Measurements from ENCODE around the gene ERVK3-1.
A peak's percentile ranks its signal among the peaks of the same experiment; 100 is the strongest.
"Not testable (repeated sequence)": the region's sequence is repeated elsewhere in the genome, so short reads cannot be mapped to it uniquely, and the experiment has no call there.

Gene ERVK3-1

DNA sequence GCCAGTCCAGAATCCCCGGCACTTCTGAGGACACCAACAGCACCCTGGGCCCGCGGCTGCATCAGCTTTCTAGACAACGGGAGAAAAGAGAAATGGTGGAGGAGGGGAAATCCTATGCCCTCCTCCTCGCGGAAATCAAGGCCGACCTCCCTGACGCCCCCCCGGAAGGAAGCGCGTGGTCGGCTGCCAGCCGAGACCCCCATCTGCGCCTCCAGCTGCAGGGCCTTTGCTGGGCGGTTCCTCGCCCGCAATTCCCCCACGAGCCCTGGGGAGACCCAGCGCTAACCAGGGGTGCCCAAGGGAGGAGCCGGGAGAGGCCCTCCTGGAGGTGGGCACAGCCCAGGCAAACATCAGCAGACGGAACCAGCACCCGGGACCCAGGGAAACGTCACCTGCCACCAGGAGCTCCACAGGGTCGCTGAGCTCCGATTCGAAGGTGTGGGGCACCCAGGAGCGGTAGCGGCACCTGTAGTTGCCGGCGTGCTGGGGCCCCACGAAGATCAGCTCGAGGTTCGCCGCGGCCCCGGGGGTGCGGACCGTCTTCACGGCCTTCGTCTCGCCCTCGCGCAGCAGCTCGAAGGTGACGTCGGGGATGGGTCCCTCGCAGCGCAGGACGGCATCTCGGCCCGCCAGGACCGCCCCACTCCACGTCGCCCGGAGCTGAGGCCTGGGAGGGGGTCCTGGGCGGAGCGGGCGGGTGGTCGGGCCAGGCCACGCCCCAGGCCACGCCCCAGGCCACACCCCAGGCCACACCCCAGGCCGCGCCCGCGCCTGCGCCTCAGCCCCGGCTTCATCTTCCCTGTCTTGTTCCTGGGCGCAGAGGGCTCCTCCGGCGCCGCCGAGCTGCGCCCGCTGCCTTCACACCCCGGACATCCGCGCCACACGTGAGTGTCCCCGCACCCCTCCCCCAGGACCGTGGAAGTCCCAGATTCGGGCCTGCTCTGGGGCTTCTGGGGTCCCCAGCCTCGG, 42.1 kb downstream of the ERVK3-1 start:
- DNase-seq, result peak; percentile 82 to 83

DNA sequence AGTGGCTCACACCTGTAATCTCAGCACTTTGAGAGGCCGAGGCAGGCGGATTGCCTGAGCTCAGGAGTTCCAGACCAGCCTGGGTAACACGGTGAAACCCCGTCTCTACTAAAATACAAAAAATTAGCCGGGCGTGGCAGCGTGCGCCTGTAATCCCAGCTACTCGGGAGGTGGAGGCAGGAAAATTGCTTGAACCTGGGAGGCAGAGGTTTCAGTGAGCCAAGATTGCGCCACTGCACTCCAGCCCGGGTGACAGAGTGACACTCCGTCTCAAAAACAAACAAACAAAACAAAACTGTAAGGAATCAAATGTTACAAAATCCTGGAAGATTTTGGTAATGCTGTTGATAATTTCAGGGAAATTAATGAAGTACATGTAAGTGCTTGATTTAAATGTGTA, 42.9 kb downstream of the ERVK3-1 start:
- not testable (repeated sequence) for DNase-seq

GRCh38 chr19:58349590-58349989, 44.4 kb downstream of the ERVK3-1 start:
- DNase-seq, result no peak

- no peak for DNase-seq
Measured at GRCh38 chr19:58350001-58350861, 45.1 kb downstream of the ERVK3-1 start.

- DNase-seq, result no peak
Measured at GRCh38 chr19:58350871-58351557, 45.8 kb downstream of the ERVK3-1 start.

GRCh38 chr19:58351558-58351878, 46.3 kb downstream of the ERVK3-1 start:
- DNase-seq, result no peak

DNA sequence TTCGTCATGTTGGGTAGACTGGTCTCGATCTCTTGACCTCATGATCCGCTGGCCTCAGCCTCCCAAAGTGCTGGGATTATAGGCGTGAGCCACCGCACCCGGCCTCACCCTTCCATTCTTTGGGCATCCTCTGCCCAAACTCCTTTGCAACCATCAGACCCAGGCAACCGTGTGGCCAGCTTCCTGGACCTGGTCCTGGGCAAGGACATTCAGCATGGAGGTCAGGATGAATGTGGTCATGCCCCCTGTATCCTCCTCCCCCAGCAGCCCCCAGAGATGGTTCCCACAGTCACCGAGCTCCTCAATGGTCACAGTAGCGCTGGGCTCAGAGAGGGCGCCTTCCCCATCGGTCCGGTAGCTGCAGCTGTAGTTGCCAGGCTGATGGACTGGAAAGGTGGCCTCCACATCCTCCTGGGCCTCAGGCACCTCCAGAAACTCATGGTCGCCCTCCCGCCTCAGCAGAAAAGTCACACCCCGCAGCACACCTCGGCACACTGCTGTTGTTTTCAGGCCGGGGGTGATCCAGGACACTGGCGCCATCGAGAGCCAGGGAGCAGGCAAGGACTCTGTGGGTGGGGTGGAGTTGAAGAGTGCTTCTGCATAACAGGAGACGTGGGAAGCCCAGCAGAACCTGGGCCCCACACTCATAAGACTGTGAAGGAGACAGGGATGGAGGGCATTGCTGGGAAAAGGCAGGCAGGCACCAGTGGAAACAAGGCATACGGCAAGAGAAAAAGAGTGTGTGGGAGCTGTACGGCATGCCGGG, 47.0 kb downstream of the ERVK3-1 start:
- no peak for DNase-seq

DNA sequence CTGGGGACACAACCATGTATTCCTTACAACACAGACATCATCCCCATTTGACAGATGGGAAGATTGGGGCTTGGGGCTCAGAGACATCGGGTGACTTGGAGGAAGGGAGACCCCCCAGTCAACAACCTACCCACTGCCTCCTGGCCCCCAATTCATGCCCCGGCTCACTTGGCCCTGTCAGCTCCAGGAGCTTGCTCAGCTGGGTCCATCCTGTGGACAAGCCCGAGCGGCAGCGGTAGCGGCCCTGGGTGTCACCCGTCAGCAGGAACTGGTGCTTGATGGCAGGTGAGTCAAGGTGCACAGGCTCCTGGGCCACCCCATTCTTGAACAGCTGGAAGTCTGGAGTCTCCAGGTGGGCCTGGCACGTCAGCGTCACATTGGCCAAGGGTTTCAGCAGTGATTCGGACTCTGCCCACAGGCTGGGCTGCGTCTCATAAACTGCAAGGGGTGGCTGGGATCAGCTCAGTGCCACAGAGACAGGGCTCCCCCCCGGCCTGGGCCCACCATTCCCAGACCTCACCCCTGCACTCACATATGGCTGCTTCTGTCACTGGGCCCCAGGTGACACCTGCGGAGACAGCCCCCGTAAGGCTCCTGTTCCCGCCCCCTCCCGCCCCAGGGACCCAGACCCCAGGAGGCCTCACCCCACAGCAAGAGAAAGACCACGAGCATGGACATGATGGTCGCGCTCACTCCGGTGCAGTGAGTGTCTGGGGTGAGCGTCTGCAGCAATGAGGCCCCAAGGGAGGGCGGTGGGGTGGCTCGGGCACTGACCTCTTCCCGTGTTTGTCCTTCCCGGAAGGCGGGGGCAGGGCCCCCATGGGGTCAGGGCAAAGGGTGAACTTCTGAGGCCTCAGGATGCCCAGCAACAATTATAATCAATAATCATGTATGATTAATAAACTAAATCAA, 47.8 kb downstream of the ERVK3-1 start, which contains the start of gene A1BG:
Gene A1BG, minus strand, starts transcription at position 733 of the 912 bp plus-strand sequence. Its CDS starts 55 bp downstream, at position 678.
- no peak for DNase-seq

DNA sequence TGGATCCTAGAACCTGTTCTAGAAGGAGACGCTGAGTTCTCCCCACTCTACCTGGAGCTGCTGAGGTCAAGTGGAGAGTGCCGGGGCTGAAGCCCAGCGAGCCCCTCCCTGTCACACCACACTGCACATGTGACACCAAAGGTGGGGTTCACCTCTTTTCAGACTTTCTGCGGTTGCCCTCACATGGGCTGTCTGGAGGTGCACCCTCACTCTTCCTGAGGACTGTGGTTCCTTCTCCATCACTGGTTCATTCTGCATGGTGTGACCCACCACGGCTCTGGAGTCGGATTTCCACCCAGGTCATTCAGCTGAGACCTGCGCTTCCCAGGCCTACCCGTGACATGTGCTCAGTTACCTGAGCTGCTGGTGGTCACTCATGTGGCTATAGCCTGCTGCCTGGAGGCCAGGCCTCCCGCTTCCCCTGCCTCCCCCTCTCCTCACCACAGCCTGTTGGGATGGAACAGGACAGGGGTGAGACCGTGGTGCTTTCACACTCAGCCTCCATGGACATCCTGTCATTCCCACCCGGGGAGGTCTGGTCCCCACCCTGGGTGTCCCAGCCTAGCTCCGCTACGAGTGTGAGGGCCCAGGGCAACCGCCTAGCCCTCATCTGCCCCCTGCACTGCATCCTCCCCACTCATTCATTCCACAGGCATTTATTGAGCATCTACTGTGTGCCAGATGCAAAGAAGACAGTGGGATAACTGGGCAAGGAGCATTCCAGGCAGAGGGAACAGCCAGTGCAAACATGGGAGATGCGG, 48.7 kb downstream of the ERVK3-1 start:
- no peak for DNase-seq

DNA sequence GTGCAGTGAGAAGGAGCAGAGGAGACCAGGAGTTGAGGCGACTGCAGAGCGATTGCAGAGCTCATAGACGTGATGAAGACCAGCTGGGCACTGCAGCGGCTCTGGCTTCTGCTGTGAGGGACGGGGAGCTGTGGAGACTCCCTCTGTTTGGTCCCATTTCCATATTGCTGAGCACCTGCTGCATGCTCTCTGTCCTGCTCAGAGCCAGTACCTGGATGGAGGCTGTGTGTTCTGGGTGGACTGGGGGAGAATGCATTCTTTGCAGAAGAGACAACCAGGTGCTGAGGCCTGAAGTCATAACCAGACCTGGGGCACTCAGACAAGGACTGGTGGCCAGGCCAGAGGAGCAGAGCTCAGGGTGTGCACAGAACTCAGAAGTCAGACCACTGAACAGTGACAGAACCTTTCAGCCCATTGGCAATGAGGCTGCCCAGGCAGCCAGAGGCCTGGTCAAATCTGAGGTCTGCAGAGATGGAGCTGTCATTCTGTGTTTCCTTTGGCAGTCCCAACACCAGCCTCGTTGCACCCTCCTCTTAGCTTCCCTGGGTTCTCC, 49.4 kb downstream of the ERVK3-1 start:
- no peak for DNase-seq

DNA sequence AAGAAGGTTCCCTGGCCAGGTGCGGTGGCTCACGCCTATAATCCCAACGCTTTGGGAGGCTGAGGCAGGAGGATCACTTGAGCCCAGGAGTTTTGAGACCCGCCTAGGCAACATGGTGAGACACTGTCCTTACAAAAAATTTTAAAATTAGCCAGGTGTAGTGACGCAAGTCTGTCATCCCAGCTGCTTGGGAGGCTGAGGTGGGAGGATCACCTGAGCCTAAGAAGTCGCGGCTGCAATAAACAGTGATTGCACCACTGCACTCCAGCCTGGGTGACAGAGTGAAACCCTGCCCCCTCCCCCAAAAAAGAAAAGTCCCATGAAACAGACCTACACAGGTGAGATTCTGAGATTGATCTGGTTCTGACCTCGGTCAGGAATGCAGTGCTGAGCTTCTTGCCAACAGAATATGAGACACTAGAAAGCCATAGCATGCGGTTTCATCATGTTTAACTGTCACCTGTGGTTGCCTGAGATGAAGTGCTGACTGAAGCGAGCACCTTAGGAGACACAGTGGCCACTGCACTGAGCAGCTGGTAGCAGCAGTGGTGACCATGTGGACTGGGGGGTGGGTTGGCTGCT, 50.1 kb downstream of the ERVK3-1 start:
- DNase-seq, result no peak

DNA sequence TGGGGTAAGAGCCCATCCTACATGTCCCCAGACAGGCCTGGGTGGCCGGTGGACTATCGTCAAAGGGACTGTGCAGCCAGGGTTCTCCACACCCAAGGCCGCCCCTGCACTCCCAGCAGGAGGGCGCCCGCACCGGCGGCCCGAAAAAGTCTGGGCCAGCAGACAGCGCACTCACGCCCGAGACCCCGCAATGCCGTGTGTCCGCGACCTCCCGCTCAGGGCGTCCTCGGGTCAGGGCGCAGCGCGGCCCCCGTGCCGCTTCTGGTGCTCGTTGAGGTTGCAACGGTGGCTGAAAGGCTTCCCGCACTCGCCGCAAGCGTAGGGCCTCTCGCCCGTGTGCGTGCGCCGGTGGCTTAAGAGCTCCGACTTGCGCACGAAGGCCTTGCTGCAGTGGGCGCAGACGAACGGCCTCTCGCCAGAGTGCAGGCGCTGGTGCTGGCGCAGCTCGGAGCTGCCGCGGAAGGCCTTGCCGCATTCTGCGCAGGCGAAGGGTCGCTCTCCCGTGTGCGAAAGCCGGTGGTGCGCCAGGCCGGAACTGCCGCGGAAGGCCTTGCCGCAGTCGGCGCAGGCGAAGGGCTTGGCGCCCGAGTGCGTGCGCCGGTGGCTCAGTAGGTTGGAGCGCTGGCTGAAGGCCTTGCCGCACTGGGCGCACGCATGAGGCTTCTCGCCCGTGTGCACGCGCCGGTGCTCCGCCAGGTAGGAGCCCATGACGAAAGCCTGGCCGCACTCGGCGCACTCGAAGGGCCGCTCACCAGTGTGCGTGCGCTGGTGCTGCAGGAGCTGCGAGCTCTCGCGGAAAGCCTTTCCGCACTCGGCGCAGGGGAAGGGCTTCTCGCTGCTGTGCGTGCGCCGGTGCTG, 51.0 kb downstream of the ERVK3-1 start:
- DNase-seq, result peak; percentile 47 to 65

DNA sequence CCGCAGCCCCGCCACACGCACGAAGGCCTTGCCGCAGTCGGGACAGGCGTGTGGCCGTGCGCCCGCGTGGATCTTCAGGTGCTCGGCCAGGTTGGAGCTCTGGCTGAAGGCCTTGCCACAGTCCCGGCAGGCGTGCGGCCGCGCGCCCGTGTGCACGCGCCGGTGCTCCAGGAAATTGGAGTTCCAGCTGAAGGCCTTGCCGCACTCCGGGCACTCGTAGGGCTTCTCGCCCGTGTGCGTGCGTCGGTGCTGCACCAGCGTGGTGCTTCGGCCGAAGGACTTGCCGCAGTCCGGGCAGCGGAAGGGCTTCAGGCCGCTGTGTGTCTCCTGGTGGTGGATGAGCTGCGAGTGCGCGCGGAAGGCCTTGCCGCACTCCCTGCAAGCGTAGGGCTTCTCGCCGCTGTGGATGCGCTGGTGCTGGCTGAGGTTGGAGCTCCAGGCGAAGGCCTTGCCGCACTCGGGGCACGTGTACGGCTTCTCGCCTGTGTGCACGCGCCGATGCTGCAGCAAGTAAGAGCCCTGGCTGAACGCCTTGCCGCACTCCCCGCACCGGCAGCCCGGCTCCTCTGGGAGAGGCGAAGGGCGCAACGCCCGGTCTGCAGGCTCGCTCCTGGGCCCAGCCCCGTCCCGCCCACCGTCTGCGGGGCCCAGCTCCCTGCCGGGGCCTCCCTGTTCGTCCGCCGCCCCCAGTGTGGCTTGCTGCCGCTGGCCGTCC, 51.7 kb downstream of the ERVK3-1 start:
- DNase-seq, result peak in 1 of 2 experiments; percentile 30

DNA sequence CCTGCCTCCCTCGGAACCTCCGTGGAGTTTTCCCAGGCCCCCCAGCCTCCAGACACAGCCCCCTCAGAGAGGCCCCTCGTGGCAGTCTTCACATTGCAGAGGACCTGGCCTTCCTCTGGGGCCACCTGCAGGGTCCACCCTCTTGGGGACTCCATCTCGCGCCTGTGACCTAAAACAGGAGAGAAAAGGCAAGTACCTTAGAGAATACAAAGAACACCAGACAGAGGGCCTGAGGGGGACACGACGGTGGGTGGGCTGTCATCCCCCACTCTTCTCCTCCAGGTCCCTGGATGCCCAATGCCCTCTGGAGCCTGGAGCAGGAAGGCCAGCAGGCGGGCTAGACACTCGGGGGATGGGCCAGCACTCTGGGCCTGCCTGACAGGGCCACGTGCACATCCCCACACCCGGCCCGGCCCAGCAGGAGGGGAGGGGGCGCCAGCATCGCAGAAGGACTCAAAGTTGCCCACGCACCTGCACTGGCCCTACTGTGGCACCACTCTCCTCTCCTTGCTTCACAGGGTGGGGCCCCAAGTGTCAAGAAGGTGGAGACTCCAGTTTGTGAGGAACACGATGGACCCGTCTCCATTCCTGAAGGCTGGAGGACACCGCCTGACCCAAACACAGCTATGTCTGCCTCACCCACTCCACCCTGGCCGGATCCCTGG, 52.4 kb downstream of the ERVK3-1 start:
- DNase-seq, result no peak

GRCh38 chr19:58361900-58362271, 56.7 kb downstream of the ERVK3-1 start:
- DNase-seq, result peak; percentile 72 to 73

DNA sequence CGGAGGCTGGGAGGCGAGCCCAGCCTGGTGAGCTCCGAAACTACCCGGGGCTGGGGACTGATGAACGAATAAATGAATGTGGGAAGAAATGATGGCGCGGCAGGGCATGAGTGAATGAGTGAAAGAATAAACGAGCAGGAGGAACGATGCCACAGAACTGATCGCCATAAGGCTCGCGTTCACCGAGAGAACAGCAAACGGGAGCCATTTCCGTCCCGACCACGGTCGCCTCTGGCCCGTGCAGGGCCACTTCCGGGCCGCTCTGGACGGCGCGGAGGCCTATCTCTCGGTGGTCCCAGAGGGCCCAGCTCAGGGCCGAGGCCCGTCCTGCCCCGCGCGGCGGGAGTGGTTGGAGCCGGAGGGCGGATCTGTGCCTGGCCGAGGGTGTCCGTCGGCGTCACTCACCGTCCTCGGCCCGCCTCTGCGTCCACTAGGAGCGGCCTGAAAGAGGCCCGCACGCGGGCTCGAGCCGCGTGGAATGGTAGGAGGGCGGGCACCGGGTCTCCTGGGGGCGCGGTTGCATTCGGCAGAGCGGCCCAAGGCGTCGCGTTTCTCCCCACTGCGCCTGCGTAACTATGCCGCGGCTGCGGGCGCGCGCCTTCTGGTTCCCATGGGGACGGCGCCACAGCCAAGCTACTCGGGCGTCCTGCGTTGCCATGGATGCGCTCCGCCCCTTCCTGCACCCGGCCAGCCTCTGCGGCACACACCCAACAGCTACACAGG, 57.3 kb downstream of the ERVK3-1 start, which contains the start of gene ZNF497:
Gene ZNF497, minus strand, starts transcription at position 480 of the 723 bp plus-strand sequence. CDS start 5,116 bp downstream, outside the sequence.
- peak; percentile 95 to 98 for DNase-seq

Measured in activated T-cell treated with anti-CD3 and anti-CD28 coated beads, Interleukin-2, amount 50 U/mL, for 48 hours (primary cell).